GM23248 (cell line): ENCODE results near the gene PDCD4.

Experiments
- EZH2 ChIP-seq: fragments of 200-600 bp; sonication (generic); IDR thresholded peaks from 2 replicates; pipeline ENCODE4 v1.6.1; 2018; ENCODE audit warnings: antibody characterized with exemption, mild to moderate bottlenecking; ENCODE audit not compliant: insufficient read depth, poor library complexity, severe bottlenecking
- EZH2phosphoT487 ChIP-seq: fragments of 200-600 bp; sonication (generic); IDR thresholded peaks from 2 replicates; pipeline ENCODE4 v1.6.1; 2018; ENCODE audit warnings: antibody characterized with exemption, moderate library complexity, mild to moderate bottlenecking, low read depth; ENCODE audit not compliant: insufficient read depth

GRCh38 chr10:110872984-110873923, 1.5 kb downstream of the PDCD4 start:
- TF ChIP-seq EZH2: no peak
- TF ChIP-seq EZH2phosphoT487: no peak
